NCI-H345 treated with DMSO at 0.1 percent for 48 hours (cell line): ENCODE measurements around the gene RAD51B.
"Not testable (repeated sequence)": the region's sequence is repeated elsewhere in the genome, so short reads cannot be mapped to it uniquely, and the experiment has no call there.

Experiments
- DNase-seq: peaks from one replicate; lab custom pipeline; 2025; ENCODE audit not compliant: unreplicated experiment; lab: John Stamatoyannopoulos, UW

Gene RAD51B

DNA sequence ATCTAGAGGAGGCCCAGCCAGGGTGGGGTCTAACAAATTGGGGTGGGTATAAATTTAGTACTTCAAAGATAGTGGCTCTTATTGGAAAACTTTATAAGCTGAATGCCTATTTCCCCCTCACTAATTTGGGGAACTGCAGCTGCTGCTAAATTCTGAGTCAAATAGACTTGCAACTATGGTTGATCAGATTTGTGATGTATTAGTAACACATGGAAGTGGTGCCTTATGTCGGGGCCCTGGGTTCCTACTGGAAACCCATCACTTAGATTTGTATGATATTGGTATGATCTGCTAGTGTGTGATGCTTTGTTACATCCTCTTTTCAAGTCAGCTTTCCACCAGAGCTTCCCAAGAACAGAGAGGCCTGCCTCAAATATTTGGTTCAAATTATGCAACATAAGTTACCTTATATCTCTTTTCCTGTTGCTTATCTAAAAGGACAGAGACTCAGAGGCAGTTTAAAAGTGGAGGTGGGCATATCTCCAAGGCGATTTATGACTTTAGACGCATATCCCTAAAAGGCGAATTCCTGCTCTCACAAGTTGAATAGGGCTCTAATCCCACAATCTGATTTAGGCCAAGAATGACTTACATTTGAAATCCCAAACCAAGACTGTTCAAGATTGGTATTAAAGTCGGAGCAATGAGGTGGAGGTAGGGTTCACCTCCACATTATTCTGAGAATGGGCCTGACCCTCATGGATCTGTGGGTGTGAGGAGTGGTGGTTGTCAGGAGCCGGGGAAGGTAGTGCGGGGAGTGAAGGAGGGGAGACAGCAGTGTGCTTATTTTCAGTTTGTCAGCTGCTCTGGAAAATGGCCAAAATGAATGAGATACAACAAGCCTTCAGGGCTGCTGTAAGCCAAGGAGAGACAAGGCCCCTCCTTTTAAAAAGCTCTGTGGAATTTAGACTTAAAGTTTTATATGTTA is 425.8 kb downstream of the RAD51B start:
- DNase-seq: no peak

DNA sequence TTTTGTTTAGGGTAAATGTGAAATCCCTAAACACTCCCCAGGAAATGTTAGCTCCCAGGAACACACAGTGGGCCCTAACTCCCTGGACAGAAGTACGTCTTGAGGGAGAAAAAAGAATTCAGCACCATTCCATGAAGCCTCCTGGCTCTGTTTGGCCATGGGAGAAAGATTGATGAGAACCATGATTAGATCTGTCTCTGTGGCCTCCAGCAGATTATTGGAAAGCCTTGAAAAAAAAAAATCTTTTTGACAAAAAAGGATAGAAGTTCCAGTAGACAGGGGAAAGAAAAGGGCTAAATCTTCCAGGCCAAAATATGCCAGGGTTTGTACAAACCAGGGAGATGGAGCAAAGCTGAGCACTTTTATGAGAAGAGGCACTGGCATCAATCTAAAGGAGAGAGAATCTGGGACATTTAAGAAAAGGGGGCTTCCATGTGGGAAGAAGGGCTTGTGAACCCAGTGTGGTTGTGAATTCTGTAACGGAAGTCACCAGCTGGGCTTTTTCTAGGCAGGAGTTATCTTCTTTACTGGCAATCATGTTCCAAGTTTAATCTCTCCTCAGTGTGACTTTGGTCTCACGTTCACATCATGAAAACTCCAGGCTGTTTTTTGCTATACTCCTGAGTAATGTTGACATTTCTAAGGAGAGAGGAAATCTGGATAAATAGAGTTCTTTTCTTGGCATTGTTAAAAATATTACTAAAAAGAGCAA is 426.7 kb downstream of the RAD51B start:
- no peak for DNase-seq

DNA sequence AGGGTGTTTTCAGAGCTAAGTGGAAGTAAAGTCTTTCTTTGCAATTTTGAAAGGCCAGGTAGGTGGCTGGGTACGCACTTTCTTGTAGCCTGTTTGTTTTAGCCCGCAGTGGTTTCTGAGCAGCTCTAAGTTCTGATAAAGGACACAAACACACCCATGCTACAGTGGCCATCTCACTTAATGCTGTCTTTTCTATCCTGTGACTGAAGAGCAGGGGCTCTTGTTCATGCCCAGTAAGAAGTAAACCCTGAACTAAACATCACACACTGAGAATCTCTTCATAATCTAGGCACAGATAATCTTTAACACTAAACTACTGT is 427.2 kb downstream of the RAD51B start:
- no peak for DNase-seq

DNA sequence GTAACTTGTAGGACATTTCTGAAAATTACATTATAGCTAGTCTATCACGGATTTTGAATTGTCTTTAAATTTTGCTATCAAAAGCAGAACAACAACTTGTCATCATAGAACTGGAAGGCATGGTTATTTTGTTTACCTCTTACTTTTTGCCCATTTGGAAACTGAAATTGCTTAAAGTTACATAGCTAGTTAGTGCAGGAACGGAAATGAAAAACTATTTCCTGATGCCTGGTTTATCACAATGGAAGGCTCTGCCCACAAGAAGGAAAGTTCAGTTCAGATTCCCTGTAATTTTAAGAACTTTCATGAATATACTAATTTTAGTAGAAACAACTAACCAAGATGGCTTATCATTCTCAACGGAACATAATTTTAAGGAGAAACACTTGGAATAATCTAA is 427.7 kb downstream of the RAD51B start:
- no peak for DNase-seq

DNA sequence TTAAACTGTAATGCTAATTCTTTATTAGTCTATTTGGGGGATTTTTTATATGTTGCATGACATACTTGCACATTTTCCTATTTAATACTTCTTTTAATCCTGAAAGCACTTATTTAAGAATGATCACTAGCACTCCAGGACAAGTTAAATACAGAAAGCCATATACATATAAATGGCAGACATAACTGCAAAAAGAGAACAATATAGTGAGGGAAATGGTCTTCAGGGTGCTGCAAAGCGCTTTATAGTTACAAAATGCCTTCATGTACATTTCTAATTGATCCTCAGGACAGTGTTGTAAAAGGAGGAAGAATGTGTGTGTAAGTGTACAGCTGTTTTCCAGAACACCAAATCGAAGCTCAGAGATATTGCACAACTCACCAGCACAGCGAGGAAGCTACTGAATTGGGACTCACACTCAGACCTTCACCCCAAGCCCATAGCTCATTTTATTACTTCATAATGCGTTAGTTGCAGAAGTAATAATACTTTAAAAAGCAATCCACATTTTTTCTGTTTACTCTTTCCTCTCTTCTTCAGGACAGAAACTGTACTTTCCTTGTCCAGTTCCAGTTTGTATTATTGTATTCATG is 428.2 kb downstream of the RAD51B start:
- DNase-seq: no peak

DNA sequence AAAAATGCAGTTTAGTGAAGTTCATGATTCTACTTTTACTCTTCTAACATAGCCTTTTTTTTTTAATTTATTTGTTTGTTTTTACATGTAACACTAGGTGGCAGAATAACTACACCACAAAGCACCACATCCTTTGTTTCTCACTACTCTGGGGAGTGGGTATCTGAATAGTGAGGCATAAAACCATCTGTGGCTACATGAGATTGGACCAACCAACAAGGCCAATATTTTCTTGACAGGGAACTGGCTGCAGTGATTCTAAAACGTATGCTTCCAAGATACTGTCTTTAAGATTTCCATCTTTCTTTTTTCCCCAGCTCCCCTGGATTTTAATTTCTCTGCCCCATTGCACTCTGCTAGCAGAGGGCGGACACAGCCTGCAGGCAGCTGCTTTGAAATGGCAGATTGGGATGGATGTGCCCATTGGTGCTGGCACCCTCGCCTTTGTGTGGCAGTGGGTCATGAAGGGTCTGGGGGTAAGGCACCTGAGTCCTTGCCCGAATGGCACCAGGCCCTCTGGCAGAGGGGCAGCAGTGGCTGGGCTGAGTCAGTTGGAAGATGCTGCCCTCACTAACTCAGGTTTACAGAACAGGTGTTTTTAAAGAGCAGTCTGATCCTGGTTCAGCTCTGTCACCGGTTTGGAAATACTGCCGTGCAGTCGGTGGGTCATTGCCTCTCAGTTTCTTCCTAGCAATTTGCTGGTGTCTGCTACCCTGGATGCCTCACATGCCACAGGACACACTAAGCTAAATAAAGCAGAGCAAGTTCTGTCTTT is 429.1 kb downstream of the RAD51B start:
- DNase-seq: peak; percentile 35

DNA sequence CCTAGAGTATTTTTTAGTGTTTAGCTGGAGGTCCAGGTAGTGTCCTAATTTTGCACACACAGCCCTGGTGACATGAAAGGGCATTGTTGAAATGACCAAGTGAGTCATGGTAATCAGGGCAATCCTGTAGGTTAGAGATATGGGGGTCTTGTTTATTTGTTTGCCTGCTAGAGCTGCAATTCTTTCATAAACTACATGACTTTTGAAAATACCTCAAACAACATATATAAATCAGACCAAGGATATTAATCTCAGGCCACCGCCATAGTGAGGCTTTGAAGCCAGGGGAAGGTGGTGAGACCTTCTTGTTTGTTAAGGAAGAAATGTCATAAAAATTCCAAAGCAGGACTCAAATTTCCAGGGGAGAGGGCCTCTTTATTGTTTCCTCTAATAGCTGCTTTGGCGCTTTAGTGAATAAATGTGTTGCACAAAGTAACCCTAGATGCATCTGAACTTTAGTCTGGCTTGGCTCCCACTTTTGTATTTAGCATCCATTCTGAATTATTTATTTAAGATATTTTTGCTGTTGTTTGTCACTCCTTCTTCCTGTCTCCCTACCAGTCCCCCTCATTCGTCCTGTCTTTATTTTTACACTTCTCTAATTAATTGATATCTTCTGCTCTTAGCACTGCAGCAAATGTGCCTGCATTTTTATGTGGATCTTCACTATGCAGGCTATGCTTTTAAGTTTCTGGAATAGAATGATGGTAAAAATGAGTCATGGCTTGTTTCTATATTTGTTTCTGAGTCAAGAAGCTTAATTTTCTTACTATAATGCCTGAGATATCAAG is 430.3 kb downstream of the RAD51B start:
- DNase-seq: no peak

DNA sequence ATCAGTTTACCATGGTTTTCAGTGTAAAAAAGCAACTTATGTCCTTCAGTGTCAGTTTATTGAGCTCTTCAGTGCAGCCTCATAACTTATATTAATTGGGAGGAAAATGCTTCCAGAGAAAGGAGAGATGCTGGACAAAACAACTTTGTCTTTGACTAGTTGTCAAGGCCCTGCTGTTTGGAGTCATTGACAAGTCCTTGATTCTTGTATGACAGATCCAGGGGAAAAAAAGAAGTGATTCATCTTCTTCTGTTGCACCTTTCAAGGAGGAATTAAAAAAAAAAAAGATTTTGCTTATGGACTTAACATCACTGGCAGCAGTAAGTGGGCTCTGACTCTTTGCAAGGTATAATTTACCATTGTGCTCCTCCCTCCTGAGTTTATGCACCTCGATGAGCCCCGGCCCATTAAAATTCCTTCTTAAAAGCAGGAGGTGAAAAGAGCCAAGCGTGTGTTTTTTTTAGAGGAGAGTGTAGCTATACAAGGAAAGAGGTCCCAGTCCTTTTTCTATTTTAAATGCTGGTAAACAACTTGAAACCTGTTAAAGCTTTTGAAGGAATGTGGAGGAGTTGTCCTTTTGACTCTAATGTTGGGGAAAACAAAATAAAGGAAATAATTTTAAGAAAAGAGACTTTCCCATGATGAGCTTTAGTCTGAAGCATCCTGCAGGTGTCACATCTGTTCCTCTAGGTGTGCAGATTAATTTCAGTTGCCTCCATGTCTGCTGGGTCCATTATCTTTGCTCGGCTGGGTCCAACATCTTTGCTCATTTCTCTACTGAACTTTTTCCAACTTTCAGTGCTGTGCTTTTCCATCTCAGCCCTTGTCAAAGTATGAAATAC is 431.6 kb downstream of the RAD51B start:
- no peak for DNase-seq

DNA sequence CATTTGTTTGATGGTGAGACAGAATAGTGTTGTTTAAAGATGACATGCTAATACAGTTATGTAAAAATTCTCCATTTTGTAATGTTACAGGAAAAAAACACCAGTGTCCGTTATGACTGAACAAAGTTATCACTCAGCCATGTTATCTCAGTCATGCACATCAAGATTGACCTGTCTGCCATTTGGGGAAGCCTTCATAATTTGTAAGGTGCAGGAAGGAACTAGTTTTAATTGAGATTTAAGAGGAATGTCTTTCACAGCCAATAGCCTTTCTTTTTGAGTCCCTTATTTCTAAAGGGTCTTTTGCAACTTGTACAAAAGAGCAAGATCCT is 432.2 kb downstream of the RAD51B start:
- DNase-seq: no peak

DNA sequence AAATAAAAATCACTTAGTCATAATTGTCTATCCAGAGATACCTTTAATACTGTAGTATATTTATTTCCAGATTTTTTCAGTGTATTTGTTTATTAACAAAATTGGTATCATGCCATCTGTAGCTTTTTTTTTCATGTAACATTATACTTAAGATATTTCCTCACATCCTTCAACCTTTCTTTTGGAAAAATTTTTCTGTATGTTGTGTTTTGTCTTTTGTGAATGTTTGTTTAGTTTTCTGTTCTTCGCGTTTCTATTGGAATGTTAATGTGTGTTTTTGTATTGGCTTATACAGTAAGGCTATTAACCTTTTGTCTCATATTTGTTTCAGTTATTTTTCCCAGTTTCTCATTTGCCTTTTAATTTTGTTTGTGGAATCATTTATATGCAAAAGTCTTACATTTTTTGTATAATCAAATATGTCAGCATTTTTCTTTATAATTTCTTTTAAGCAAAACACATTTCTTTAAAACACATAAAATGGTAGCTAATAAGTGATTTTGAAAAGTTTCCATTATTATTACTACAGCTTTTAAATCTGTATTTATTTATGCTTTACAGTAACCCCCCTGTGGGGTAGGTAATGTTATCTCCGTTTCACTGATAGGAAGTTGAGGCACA is 433.7 kb downstream of the RAD51B start:
- DNase-seq: no peak

DNA sequence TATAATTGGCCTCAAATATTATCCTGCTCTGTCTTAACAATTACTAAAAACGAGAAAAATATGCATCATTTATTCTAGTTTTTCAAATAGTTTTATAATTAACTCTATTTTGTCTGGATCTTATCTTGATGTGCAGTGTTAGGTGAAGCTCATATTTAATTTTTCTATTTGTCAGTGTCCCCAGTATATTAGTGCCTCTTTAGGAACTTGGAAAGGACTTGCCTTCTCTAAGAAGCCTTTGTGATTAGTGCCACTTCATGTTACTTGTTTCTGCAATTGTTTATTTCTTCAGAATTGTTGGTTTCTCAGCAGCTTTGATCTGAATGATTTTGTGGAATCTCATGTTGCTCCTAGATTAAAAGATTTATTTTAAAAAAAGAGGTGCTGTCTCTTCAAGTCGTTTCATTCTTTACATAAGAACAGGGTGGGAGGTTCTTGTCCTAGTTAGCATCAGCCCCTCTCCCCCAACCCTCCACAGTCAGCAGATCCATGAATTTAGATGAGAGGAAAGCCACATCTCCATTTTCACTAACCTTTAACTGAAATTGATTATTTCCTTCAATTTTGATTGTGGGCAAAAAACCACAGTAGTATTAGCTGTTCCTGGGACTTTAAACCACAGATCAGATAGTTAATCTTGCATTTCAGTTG is 434.4 kb downstream of the RAD51B start:
- DNase-seq: no peak

DNA sequence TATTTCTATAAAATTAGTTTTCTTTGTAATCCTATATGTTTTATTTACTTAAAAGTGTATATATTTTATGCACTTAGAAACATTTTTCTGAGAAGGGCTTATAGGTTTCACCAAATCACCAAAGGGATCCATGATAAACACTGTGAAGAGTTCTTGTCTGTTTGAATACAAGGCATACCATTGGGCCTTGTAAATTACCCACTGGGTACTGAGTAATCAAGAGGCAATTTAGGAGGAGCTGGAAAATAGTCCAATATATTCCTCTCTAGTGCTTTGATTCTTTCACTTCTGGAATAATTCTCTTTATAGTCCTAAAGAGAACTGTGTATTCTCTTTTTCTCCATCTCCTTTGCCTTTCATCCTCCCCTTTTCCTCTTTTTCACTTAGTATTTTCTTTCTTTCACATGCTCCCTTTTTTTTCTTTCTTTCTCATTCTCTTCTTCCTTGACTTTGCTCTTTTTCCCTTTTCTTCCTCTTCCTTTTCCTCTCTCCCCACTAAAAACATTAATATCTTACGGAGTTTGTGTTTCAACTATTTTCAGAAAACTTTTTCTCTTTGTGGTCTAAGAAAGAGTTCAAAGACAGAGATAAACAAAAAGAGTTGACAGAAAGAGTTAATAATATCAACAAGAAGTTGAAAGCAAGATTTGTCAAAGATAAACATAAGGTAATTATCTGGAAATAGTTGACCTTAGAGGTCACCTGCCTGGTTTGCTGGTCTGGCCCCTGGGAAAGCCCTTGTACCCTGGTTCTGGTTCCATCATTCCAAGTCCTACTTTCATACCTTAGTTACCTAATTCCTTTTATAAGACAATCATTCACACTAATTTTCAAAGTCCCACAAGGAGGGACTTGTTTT is 435.3 kb downstream of the RAD51B start:
- no peak for DNase-seq

DNA sequence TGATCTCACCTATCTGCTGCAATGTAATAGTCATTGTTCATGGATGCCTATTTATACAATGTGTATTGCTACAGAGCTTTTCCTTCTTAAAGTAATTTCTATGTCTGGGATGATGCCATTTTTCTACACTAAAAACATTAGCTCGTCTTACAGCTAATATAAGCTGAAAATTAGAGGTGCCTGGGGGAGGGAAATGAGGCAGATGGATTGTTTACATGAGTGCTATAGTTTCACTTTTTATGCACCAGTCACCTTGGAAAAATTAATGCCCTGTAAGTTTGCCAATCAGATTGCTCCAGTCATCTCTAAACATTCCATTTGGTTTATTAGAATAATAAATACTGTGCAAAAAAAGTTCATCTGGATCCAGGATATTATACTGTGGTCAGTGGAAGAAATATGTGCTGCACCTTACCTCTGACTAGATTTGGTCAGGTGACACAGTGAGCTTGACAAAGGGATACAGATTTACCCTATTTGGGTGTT is 436.2 kb downstream of the RAD51B start:
- no peak for DNase-seq

DNA sequence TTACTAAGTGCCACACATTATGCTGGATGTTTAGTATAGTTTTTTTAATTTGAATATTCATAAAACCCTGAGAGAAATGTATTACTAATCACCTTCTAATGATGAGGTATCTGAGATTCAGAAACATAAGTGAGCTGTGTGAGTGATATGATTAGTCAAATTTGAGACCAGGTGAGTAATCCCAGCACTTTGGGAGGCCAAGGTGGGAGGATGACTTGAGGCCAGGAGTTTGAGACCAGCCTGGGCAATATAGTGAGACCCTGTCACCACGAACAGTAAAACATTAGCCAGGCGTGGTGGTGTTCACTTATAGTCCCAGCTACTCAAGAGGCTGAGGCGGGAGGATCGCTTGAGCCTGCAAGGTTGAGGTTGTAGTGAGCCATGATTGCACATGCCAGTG is 438.4 kb downstream of the RAD51B start:
- no peak for DNase-seq

DNA sequence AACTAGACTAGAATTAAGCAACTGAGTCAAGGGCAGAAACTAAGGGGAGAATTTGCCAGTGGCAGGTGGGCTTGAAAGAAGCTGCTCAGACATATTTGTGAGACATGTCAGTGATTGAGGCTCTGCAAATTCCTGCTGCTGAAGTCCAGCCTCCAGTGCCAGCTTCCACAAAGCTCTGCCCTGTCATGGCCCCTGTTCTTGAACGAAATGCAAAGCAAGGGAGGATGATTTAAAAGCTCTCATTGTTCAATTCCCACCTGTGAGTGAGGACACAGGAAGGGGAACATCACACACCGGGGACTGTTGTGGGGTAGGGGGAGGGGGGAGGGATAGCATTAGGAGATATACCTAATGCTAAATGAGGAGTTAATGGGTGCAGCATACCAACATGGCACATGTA is 439.4 kb downstream of the RAD51B start:
- DNase-seq: not testable (repeated sequence)

DNA sequence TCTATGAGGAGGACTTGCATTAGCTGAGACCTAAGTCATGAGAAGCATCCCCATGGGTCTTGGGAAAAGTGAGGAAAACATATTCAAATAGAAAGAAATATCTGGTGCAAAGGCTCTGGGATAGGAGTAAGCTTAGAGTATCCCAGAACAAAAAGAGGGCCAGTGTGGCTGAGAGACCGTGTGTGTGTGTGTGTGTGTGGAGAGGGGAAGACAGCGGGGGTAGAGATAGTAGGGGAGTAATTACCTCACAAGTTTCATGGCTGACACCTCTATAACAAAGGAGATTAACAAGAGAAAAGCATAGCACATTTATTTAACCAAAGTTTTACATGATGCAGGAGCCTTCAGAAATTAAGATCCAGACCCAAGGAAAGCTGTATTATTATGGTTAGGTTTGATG is 440.5 kb downstream of the RAD51B start:
- no peak for DNase-seq

DNA sequence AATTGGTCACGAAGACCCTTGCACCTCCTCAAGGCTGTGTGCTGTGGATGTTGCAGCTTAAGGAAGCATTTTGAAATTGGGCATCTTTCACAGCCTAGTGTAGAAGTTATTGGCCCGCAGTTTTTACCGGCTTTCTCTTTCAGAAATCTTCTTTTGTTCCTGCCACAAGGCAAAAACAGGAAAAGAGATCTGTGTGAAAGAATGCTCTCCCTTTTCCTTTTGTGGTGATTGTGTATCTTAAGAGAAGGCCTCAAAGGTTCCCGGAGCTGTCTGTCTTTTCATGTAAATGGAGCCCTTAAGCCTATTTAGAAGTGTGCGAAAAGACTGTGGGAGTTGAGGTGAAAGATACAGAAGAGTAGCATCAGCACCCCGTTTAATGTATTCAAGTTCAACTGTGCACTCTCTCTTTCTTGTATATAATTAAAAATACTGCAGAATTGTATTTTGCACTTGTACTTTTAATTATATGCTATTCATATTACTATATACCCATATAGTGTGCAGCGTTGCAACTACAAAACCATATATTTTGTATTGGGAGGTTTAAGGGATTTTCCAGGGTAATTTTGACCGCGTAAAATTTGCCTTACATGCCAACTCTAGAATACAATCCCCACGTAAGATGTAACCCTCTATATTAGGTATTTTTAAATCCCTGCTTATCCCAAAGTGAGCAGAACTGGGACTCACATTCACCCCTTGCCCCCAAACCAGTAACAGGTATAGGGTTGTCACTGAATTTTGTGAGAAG is 441.7 kb downstream of the RAD51B start:
- DNase-seq: no peak
